ENCODE data around the gene YIPF4. TPM values are rescaled to one million over a fixed set of nuclear protein-coding genes. Genes with fewer than 3 reads are reported as not detected.
"Not testable (repeated sequence)": the region's sequence is repeated elsewhere in the genome, so short reads cannot be mapped to it uniquely, and the experiment has no call there.

YIPF4 gene
- total RNA-seq, 1 donor from 2014 or later, result 36.8 TPM

DNA sequence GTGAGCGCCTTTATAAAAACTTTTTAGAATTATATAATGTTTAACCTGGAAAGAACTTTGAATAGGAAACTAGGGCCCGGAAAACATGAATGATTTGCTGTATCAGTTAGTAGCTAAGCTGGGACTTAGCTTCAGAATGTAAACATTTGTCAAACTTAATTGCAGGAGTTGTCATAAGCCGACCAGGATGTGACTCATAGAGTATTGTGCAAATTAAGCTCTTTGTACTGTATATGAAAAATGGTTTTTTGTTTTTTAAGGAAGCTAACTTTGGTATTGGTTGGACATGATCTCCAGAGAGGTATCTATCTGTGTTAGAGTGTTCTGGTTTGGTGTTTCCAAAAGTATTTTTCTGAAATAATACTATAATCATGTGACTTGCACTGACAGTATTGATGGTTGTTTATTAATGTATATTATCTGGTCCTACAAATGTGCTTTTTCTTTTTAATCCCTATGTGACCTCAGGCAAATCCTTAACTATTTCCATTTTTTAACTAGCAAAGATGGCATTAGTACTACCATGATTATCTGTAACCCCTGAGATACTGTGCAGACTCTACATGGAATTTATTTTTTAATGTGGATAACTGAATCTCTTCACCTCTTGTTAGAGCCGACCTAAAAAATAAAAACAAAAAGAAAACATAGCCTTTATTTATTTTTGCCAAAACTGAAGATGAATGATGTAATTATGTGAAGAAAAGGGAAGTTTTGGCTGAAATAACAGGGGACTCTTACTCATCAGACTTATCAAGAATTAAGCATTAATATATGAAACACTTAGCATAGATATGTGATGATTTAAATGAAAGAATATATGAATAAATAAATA is 11.7 kb downstream of the YIPF4 start:
- no peak for DNase-seq (ENCODE audit: low spot score)

DNA sequence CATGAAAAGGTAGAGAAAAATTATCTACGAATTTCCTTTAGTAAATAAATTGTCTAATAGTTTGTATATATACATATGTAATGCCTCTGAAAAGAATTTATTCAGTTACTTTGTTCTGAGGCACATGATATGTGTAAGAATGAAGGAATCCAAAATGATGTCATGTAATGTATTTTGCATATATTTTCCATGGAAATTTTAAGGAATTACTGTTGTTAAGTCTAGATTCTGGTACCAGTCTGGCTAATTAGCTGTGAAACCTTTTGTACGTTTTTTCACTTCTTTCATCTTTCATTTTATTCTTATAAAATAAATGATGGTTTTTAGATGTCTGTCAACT is 12.3 kb downstream of the YIPF4 start:
- no peak for DNase-seq (ENCODE audit: low spot score)

DNA sequence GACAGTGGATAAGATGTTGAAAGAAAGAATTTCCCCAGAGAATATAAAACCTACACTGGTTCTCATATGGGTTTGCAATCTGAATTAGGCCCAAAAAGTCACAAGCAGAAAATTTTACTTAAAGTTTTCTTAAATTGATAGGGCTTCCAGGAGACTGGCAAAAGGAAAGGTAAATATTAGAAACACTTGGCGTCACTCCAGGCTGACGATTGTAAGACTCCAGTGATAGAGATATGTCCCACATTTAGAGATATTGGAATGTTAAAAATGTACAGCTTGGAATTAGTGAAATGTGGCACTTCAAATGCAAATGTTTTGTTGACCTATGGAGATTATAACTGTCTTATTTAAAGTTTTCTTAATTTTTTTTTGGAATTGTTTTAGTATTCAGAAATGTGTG is 14.0 kb downstream of the YIPF4 start:
- DNase-seq (ENCODE audit: low spot score), result no peak

DNA sequence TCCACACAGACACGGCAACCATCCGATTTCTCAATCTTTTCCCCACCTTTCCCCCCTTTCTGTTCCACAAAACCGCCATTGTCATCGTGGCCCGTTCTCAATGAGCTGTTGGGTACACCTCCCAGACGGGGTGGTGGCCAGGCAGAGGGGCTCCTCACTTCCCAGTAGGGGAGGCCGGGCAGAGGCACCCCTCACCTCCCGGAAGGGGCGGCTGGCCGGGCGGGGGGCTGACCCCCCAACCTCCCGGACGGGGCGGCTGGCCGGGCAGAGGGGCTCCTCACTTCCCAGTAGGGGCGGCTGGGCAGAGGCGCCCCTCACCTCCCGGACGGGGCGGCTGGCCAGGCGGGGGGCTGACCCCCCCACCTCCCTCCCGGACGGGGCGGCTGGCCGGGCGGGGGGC is 15.8 kb downstream of the YIPF4 start:
- not testable (repeated sequence) for DNase-seq (ENCODE audit: low spot score)

DNA sequence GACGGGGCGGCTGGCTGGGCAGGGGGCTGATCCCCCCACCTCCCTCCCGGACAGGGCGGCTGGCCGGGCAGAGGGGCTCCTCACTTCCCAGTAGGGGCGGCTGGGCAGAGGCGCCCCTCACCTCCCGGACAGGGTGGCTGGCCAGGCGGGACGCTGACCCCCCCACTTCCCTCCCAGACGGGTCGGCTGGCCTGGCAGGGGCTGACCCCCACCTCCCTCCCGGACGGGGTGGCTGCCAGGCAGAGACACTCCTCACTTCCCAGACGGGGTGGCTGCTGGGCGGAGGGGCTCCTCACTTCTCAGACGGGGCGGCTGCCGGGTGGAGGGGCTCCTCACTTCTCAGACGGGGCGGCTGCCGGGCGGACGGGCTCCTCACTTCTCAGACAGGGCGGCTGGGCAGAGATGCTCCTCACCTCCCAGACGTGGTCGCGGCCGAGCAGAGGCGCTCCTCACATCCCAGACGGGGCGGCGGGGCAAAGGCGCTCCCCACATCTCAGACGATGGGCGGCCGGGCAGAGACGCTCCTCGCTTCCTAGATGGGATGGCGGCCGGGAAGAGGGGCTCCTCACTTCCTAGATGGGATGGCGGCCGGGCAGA is 16.4 kb downstream of the YIPF4 start:
- DNase-seq (ENCODE audit: low spot score), result not testable (repeated sequence)

DNA sequence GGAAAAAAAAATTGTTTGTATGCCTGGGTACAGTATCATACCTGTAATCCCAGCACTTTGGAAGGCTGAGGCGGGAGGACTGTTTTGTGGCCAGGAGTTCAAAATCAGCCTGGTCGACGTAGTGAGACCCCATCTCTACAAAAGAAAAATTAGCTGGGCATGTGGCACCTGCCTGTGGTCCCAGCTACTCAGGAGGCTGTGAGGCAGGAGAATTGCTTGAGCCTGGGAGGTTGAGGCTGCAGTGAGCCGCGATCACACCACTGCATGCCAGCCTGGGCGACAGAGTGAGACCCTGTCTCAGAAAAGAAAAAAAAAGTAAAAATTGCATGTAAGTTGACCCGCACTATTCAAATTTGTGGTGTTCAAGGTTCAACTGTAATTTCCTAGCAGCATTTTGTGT is 32.9 kb downstream of the YIPF4 start:
- no peak for DNase-seq (ENCODE audit: low spot score)

DNA sequence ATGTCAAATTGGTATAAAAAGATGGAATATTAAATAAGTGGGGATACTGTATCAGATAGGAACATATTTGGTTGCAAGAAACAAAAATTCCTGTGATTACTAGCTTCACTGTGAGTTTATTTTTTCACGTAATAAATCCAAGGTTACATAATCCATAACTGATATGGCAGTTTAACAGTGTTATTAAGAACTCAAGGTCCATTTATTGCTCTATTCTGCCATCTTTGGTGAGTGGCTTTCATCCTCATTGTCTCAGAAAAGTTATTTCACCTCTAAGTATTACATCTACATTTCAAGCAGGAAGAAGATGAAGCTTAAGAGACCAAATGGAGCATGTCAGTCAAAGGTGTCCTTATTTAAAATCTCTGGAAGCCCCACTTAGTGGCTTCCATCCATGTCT is 37.2 kb downstream of the YIPF4 start:
- no peak for DNase-seq (ENCODE audit: low spot score)

DNA sequence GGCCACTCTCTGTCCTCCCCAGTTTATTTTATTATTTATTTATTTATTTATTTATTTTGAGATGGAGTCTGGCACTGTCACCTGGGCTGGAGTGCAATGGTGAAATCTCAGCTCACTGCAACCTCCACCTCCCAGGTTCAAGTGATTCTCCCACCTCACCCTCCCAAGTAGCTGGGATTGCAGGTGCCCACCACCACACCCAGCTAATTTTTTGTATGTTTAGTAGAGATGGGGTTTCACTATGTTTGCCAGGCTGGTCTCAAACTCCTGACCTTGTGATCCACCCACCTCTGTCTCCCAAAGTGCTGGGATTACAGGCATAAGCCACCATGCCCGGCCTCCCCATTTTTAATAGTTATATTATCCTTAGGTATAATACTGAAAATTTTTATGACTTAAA is 51.0 kb downstream of the YIPF4 start:
- DNase-seq (ENCODE audit: low spot score), result not testable (repeated sequence)

DNA sequence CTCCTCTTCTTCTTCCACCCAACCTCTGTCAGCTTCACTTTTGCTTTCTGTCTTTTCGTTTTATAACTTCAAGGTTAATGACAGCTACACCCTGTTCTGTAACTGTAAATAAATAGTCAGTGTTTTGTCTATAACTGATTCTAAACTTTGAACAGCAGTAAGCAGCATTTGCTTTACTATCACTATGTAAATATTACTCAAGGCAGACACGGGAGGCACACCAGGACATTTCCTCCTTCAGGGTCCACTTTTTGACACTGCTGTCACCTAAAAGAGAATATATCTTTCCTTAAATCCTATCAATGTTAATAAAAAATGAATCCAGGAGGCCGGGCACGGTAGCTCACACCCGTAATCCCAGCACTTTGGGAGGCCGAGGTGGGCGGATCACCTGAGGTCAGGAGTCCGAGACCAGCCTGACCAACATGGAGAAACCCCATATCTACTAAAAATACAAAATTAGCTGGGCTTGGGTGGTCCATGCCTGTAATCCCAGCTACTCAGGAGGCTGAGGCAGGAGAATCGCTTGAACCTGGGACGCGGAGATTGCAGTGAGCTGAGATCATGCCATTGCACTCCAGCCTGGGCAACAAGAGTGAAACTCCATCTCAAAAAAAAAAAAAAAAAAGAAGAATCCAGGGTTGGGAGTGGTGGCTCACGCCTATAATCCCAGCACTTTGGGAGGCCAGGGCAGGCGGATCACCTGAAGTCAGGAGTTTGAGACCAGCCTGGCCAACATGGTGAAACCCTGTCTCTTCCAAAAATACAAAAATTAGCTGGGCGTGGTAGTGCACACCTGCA is 51.7 kb downstream of the YIPF4 start:
- not testable (repeated sequence) for DNase-seq (ENCODE audit: low spot score)

DNA sequence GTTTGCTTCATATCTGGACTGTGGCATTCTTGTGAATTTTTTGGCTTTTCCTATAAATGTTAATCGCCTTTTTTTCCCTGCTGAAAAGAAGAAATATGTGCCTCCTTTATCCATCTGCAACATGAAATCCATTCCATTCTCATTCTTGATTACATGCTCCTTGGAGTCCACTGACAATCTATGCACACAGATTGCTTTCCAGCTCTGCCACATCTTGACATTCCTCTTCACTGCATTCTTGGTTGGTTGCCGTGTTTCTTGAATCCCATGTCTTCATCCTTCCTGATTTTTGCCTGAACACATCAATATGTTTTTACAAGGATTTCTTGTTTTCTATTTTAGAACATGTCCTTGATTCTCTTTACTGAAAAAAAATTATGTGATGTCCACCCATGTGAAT is 52.4 kb downstream of the YIPF4 start:
- DNase-seq (ENCODE audit: low spot score), result no peak

DNA sequence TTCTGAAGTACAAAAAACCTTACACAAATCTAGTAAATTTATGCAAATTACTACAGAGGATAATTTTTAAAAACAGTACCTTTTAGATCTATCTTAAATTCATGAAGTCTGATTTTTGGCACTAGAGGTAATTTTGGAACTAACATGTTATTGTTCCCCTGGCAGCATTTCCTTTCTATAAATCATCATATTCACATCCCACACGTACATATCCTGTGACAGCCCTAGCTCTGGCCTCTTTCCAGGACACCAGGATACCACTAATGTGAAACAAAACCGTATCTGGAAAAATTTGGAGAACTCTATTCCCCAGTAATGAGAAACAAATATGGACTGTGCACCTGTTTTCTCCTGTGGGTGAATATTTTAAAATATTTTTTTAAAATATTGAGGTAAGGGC is 65.1 kb downstream of the YIPF4 start:
- no peak for DNase-seq (ENCODE audit: low spot score)

DNA sequence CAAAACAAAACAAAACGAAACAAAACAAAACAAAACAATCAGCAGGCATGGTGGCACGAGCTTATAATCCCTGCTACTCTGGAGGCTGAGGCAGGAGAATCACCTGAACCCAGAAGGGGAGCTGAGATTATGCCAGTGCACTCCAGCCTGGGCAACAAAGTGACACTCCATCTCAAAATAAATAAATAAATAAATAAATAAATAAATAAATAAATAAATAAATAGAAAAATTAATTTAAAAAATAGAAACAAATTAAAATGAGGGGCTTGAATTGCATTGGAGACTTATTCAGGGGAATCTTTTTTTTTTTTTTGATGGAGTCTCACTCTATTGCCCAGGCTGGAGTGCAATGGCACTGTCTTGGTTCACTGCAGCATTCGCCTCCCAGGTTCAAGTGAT is 73.1 kb downstream of the YIPF4 start:
- not testable (repeated sequence) for DNase-seq (ENCODE audit: low spot score)

DNA sequence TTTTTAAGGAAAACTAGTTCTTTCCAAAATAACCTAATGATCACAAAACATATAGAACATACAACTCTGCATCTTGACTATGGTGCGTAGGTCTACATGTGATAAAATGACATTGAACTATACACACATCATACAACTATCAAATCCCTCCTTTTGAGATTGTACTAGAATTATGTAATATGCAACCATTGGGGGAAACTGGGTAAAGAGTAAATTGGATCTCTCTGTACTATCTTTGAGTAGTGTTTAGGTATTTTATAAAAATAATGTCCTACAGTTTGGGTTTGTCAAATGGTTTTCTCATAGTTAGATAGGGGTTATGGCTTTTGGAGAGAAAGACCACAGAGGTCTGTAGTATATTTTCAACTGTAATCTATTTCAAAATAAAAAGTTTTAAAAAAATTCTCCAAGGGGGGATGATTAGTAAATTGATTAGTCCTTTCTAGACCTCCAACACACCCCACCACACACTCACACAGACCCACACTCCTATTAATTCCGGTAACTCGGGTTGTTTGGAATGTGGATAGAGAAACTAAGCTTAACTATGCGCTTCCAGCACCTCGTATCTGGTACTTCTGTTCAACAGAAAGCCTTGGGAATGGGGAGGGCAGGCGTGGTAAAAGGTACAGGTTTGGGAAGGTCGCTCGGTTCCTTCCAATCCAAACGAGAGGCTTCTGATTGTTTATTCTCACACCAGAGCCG is 78.4 kb downstream of the YIPF4 start:
- DNase-seq (ENCODE audit: low spot score), result no peak

DNA sequence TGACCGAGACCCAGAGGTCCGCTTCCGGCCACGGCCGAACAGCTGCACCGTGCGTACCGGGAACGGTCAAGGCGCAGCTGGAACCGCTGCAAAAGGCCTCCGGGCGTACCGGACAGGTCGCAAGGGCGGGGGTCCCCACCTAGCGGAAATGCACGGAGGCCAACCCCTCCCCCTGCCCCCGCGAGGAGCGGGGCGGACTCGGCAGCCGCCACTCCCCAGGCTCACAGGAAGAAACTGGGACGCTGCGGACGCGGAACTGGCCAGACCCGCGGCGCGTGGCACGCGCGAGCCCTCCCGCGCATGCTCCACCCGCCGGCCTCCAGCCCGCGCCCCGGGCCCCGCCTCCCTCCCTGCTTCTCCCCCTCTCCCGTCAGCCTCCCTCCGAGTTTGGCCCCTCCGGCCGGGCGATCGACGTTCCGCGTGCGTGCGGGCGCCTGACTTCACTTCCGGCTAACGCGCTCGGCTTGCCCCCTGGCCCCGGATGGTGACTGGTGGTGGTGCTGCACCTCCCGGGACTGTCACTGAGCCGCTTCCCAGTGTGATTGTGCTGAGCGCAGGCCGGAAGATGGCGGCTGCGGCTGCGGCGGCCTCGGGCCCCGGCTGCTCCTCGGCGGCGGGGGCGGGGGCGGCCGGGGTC is 79.1 kb downstream of the YIPF4 start, which contains the start of gene BIRC6:
TSS of gene BIRC6 (plus strand) at position 343 of the 637 bp plus-strand sequence. CDS start at position 482, 139 bp downstream.
- peak; percentile 99 for DNase-seq (ENCODE audit: low spot score)

DNA sequence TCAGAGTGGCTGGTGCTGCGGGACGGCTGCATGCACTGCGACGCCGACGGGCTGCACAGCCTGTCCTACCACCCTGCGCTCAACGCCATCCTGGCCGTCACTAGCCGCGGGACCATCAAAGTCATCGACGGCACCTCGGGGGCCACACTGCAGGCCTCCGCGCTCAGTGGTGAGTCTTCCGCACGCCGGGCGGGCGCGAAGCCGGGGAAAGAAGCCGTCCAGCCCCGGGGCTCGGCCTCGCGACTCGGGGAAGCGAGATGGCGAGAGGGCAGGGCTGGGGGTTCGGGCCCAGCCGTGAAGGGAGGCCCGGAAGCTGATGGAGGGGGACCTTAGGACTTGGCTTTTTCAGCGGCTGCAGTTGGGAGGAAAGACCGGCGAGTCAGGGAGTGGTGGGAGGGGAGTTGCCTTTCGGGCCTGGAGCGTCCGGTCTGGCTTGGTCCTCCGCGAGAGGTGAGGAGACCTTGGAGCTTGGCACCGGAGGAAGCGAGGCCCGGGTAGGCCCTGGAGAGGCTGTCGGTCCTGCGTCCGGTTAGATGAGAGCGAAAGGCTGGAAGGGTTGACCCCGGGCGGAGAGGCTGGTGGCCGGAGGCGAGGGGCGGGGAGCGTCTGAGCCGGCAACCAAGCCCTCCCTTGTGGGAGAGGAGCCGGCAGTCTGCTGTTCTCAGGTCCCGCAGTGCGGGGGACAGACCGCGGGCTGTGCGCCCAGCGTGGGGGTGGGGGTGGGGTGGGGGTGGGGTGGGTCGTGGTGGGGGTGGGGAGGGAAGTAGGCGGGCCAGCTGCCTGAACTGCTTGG is 79.8 kb downstream of the YIPF4 start:
- DNase-seq (ENCODE audit: low spot score), result peak; percentile 53

DNA sequence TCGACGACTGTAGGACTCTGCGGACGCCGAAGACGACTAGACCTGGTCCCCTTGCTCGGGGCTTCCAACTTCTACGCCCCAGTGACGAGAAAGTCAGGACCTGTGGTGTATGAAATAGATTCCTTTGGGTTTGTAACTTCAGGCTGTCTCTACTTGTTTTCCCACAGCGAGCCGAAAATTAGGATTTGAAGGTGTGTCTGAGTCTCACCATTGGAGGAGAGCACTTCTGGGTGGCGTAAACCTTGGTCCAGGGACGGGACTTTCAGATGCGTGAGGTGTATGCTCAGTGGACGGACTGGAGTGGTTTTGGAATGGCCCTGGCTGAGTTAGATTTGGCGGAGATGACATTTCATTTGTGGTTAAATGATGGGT is 80.4 kb downstream of the YIPF4 start:
- no peak for DNase-seq (ENCODE audit: low spot score)

DNA sequence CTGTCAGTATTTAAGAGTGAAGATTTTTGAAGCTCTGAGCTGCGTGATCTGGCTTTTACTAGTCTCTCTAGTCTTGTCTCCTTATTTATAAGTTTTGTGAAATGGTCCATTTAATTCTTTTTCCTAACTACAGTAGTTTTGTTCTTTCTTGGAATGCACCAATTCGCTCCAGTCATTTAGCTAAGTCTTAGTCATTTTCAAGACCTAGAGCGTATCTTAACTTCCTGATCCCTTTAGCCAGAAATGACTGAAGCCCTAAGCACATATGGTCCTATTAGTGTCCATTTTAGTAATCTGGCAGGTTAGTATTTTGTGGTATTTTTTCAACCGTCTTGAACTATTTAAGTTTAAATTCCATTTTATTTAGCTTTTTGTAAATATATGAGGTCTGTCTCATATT is 82.7 kb downstream of the YIPF4 start:
- no peak for DNase-seq (ENCODE audit: low spot score)

DNA sequence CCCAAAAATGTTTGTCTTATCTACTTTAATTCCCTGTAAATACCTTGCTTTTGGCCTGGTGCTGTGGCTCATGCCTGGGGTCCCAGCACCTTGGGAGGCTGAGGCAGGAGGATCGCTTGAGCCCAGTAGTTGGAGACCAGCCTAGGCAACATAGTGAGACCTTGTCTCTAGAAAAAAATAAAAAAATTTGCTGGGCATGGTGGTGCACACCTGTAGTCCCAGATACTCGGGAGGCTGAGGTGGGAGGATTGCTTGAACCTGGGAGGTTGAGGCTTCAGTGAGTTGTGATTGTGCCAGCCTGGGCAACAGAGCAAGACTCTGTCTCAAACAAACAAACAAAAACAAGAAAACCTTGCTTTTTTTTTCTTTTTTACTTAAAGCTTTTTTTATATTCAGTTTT is 85.3 kb downstream of the YIPF4 start:
- not testable (repeated sequence) for DNase-seq (ENCODE audit: low spot score)

DNA sequence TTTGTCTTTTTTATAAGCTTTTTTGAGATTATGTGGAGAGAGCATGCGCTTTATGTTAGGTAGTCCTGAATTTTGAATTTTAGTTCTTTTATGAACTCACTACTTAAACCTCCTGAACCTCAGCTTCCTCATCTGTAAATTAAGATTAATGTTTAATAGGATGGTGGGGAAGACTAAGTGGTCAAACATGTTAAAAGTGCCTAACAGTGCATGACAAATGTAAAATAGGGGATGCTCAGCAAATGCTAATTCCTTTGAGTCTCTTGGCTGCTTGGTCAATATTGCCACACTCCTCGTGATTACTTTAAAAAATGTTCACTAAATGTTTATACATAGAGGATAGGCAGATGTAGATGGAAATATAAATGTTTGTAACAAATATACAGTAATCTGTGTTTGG is 85.9 kb downstream of the YIPF4 start:
- no peak for DNase-seq (ENCODE audit: low spot score)

DNA sequence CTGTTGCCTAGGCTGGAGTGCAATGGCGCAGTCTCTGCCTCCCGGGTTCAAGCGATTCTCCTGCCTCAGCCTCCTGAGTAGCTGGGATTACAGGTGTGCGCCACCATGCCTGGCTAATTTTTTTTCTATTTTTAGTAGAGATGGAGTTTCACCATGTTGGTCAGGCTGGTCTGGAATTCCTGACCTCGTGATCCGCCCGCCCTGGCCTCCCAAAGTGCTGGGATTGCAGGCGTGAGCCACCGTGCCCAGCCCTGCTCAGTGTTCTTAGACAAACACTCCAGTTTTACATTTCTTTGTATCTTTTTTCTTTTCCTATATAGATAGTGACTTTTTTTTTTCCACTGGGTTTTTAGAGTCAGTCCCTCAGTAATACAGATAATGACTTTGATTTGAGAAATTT is 86.6 kb downstream of the YIPF4 start:
- DNase-seq (ENCODE audit: low spot score), result not testable (repeated sequence)

DNA sequence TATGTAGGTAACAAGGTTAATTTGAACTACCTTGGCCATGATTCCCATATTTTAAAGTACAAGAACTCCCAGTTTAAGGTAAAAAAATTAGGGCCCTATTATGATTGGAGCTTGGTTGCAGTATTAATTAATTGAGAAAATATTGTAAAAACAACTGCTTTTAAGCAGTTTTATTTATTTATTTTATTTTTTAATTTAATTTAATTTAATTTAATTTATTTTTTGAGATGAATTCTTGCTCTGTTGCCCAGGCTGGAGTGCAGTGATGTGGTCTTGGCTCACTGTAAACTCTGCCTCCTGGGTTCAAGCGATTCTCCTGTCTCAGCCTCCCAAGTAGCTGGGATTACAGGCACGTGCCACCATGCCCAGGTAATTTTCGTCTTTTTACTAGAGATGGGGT is 88.0 kb downstream of the YIPF4 start:
- DNase-seq (ENCODE audit: low spot score), result not testable (repeated sequence)

Measured in ureter (tissue), 1 donor.